T follicular helper cell (primary cell): ENCODE data around the gene BFSP1.

Experiments
- DNase-seq: peaks from one replicate; pipeline ENCODE4 v3.0.0-alpha.2; 2020; ENCODE audit warnings: low read depth

BFSP1 gene

GRCh38 chr20:17520583-17520982, 10.6 kb downstream of the BFSP1 start:
- no peak for DNase-seq

- no peak for DNase-seq
Measured at GRCh38 chr20:17519606-17520285, 11.4 kb downstream of the BFSP1 start.

GRCh38 chr20:17518339-17519052, 12.7 kb downstream of the BFSP1 start:
- DNase-seq = no peak

GRCh38 chr20:17515053-17515452, 16.1 kb downstream of the BFSP1 start:
- DNase-seq = no peak

- no peak for DNase-seq
Measured at GRCh38 chr20:17513939-17514338, 17.2 kb downstream of the BFSP1 start.

- no peak for DNase-seq
Measured at GRCh38 chr20:17511401-17511800, 19.8 kb downstream of the BFSP1 start.

- no peak for DNase-seq
Measured at GRCh38 chr20:17510548-17510947, 20.6 kb downstream of the BFSP1 start.

- no peak for DNase-seq
Measured at GRCh38 chr20:17508756-17509155, 22.4 kb downstream of the BFSP1 start.

GRCh38 chr20:17507531-17507930, 23.6 kb downstream of the BFSP1 start:
- DNase-seq = no peak

GRCh38 chr20:17507032-17507431, 24.1 kb downstream of the BFSP1 start:
- no peak for DNase-seq

- no peak for DNase-seq
Measured at GRCh38 chr20:17505636-17506517, 25.3 kb downstream of the BFSP1 start.

GRCh38 chr20:17504898-17505635, 26.1 kb downstream of the BFSP1 start:
- DNase-seq = no peak

GRCh38 chr20:17504066-17504897, 26.9 kb downstream of the BFSP1 start:
- no peak for DNase-seq

- no peak for DNase-seq
Measured at GRCh38 chr20:17503301-17504065, 27.7 kb downstream of the BFSP1 start.

GRCh38 chr20:17502105-17502504, 29.1 kb downstream of the BFSP1 start:
- DNase-seq = no peak

- DNase-seq = no peak
Measured at GRCh38 chr20:17501701-17502100, 29.5 kb downstream of the BFSP1 start.

GRCh38 chr20:17500826-17501225, 30.4 kb downstream of the BFSP1 start:
- no peak for DNase-seq

- DNase-seq = no peak
Measured at GRCh38 chr20:17500271-17500670, 30.9 kb downstream of the BFSP1 start.

GRCh38 chr20:17499041-17499440, 32.1 kb downstream of the BFSP1 start:
- DNase-seq = no peak

- DNase-seq = no peak
Measured at GRCh38 chr20:17498641-17499040, 32.5 kb downstream of the BFSP1 start.
